HL-60 (cell line): Measurements from ENCODE around the gene ENO4.

Experiments
- DNase-seq, 2 experiments: peaks; one replicate each; pipeline ENCODE4 v3.0.0-alpha.2; 2010 to 2020; ENCODE audit warnings: low read depth in 1 of 2, low spot score in 1 of 2
- H3K27ac ChIP-seq: fragments of 250-450 bp; sonication (Bioruptor Pico); replicated peaks from 2 replicates; pipeline ENCODE4 v1.5.1; 2020; ENCODE audit warnings: mild to moderate bottlenecking, moderate library complexity
- H3K27me3 ChIP-seq: fragments of 250-450 bp; sonication (Bioruptor Pico); 2 replicates; pipeline ENCODE4 v1.5.1; 2021; ENCODE audit warnings: mild to moderate bottlenecking, moderate library complexity; ENCODE audit not compliant: insufficient read depth, poor library complexity, severe bottlenecking
- H3K4me3 ChIP-seq: replicated peaks from 2 replicates; pipeline ENCODE4 v1.5.1; 2011; ENCODE audit warnings: mild to moderate bottlenecking, control low read depth, low read length; ENCODE audit not compliant: insufficient read depth
- CTCF ChIP-seq: IDR thresholded peaks from one replicate; pipeline ENCODE4 v1.5.1; 2011; ENCODE audit warnings: low read length, control low read depth, inconsistent platforms; ENCODE audit not compliant: insufficient read depth
- GABPA ChIP-seq: IDR thresholded peaks from 2 replicates; pipeline ENCODE4 v1.6.1; 2012; ENCODE audit warnings: low read depth
- POLR2AphosphoS5 ChIP-seq: IDR thresholded peaks from 2 replicates; pipeline ENCODE4 v1.6.1; 2012; ENCODE audit warnings: low read depth
- REST ChIP-seq: IDR thresholded peaks from 2 replicates; pipeline ENCODE4 v1.6.1; 2012; ENCODE audit warnings: low read depth; ENCODE audit not compliant: insufficient replicate concordance
- SPI1 ChIP-seq: IDR thresholded peaks from 2 replicates; pipeline ENCODE4 v1.6.1; 2012; ENCODE audit warnings: low read depth, mild to moderate bottlenecking, borderline replicate concordance

Gene ENO4

GRCh38 chr10:116850058-116850611 is 836 bp downstream of the ENO4 start:
- TF ChIP-seq CTCF (no peak), POLR2AphosphoS5 (no peak), SPI1 (no peak), GABPA (no peak), REST (no peak)
- Histone ChIP-seq H3K4me3 (no peak overlapping the region), H3K27ac (no peak overlapping the region), H3K27me3 (peaks cover 39% of the 10 kb centered on the region)
- no peak for DNase-seq

- DNase-seq, result no peak
- no peak for TF ChIP-seq REST
- no peak for TF ChIP-seq GABPA
- no peak for TF ChIP-seq CTCF
- TF ChIP-seq SPI1, result no peak
- H3K27me3 ChIP-seq, result peaks cover 39% of the 10 kb centered on the region
These were observed 2.9 kb downstream of the ENO4 start for GRCh38 chr10:116852246-116852645.

GRCh38 chr10:116853287-116853686 is 4.0 kb downstream of the ENO4 start:
- no peak for DNase-seq
- Histone ChIP-seq H3K4me3 (no peak overlapping the region), H3K27ac (no peak overlapping the region), H3K27me3 (peaks cover 30% of the 10 kb centered on the region)
- TF ChIP-seq CTCF (no peak), GABPA (no peak), POLR2AphosphoS5 (no peak), SPI1 (no peak), REST (no peak)

More at GRCh38 chr10:116852246-116852645, 2.9 kb downstream of the ENO4 start:
- Histone ChIP-seq H3K27ac (no peak overlapping the region), H3K4me3 (no peak overlapping the region)
